Bronchial epithelial cell (primary cell): ENCODE results near the gene DGKI. TPM values are rescaled to one million over a fixed set of nuclear protein-coding genes. Genes with fewer than 3 reads are reported as not detected.
A peak's percentile ranks its signal among the peaks of the same experiment; 100 is the strongest.

ENCODE experiments used
- DNase-seq: peaks from one replicate; pipeline ENCODE4 v3.0.0-alpha.2; 2010; ENCODE audit warnings: low read depth
- FAIRE-seq: peaks from 2 replicates; lab custom pipeline; 2011; peaks lifted over from hg19 to GRCh38; lab: Jason Lieb, UNC
- H3K27me3 ChIP-seq: 2 replicates; pipeline ENCODE4 v1.5.1; 2011; ENCODE audit warnings: low read length; ENCODE audit not compliant: control insufficient read depth, insufficient read depth
- H3K36me3 ChIP-seq: 2 replicates; pipeline ENCODE4 v1.5.1; 2011; ENCODE audit warnings: low read length; ENCODE audit not compliant: control insufficient read depth, insufficient read depth
- H3K4me3 ChIP-seq: 2 replicates; pipeline ENCODE4 v1.5.1; 2011; ENCODE audit warnings: mild to moderate bottlenecking, low read depth, low read length, control low read depth
- total RNA-seq: library from RNA; depleted of rRNA; stranded (reverse); fragments of >200 nt; gene quantifications from 2 replicates; pipeline ENCODE4 v1.2.1, GENCODE V29; 2014
- TF ChIP-seq, protein P1 (sequence below): IDR thresholded peaks from 2 replicates; pipeline ENCODE4 v1.5.1; 2011; ENCODE audit warnings: mild to moderate bottlenecking, moderate library complexity, low read length, control low read depth, inconsistent platforms; ENCODE audit not compliant: insufficient read depth, severe bottlenecking

DGKI gene
- total RNA-seq, 1 donor from 2014 or later = under 0.01 TPM

- H3K36me3 ChIP-seq = no peaks in the 10 kb centered on the region
- TF ChIP-seq, protein P1, sequence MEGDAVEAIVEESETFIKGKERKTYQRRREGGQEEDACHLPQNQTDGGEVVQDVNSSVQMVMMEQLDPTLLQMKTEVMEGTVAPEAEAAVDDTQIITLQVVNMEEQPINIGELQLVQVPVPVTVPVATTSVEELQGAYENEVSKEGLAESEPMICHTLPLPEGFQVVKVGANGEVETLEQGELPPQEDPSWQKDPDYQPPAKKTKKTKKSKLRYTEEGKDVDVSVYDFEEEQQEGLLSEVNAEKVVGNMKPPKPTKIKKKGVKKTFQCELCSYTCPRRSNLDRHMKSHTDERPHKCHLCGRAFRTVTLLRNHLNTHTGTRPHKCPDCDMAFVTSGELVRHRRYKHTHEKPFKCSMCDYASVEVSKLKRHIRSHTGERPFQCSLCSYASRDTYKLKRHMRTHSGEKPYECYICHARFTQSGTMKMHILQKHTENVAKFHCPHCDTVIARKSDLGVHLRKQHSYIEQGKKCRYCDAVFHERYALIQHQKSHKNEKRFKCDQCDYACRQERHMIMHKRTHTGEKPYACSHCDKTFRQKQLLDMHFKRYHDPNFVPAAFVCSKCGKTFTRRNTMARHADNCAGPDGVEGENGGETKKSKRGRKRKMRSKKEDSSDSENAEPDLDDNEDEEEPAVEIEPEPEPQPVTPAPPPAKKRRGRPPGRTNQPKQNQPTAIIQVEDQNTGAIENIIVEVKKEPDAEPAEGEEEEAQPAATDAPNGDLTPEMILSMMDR = no peak
- no peak overlapping the region for H3K4me3 ChIP-seq
- no peaks in the 10 kb centered on the region for H3K27me3 ChIP-seq
- DNase-seq = peak; percentile 49
- FAIRE-seq = no peak
These were observed 152.4 kb downstream of the DGKI start for GRCh38 chr7:137694405-137694804.

DNA sequence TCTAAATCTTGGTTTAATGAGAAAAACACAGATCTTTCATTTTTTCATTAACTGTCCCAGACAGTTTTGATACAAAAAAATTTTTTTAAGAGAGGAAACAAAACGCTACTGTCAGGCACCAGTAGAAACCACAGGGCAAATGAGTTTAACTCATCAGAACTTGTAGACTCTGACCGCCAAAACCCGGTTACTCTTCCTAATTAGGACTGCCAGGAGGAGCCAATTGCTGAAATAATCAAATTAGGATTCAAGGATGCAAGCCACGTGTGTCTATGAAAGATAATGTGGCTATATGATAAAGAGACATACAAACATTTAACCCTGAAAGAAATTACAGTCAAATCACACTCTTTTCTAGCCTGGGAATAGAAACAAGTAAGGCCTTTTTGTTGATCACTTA, 154.4 kb downstream of the DGKI start:
- H3K27me3 ChIP-seq = no peaks in the 10 kb centered on the region
- FAIRE-seq (no peak), DNase-seq (no peak)
- TF ChIP-seq, protein P1 = no peak
- H3K4me3 ChIP-seq = no peak overlapping the region
- H3K36me3 ChIP-seq = no peaks in the 10 kb centered on the region

- H3K36me3 ChIP-seq = no peaks in the 10 kb centered on the region
- DNase-seq (no peak), FAIRE-seq (no peak)
- TF ChIP-seq, protein P1 = no peak
- H3K27me3 ChIP-seq = no peaks in the 10 kb centered on the region
- H3K4me3 ChIP-seq = no peak overlapping the region
These were observed 155.2 kb downstream of the DGKI start for GRCh38 chr7:137691566-137691965.

DNA sequence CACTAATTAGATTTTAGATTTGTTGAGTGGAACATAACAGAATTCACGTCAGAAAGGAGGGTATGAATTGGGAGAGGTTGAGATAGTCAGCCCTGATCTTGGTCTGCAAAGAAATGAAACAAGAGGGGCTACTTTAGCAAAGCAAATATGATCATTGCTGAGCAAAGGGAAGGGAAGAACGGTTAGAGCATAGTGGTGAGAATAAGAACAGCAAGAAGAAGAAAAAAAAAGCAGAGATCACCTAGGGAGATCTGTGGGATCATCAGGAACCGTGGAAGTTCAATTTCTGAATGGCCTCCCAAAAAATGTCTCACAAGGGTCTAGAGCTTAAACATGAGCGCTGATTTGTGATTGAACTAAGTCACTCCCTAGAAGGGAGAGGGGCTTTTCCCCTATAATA, 156.1 kb downstream of the DGKI start:
- Histone ChIP-seq H3K27me3 (no peaks in the 10 kb centered on the region), H3K36me3 (no peaks in the 10 kb centered on the region), H3K4me3 (no peak overlapping the region)
- FAIRE-seq (no peak), DNase-seq (no peak)
- TF ChIP-seq, protein P1 = no peak

DNA sequence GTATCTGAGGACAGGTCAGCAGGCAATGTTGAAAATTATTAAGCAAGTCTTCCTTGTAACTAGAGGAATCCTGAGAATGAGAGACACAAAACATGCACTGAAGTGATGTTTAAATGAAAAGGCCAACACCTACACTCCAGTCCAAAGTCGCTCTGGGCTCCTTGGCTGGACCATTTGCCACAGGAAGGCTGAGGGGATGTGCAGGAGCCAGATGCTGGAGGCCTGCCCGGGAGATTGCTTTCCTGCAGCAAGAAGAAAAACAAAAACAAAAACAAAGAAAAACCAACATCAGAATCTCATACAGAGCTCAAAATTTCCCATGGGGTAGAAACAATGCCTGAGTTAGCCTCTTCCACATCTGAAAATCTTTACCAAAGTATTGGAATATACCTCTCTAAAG, 157.0 kb downstream of the DGKI start:
- FAIRE-seq (no peak), DNase-seq (no peak)
- H3K27me3 ChIP-seq = no peaks in the 10 kb centered on the region
- H3K4me3 ChIP-seq = no peak overlapping the region
- no peaks in the 10 kb centered on the region for H3K36me3 ChIP-seq
- TF ChIP-seq, protein P1 = no peak

- Histone ChIP-seq H3K36me3 (no peaks in the 10 kb centered on the region), H3K4me3 (no peak overlapping the region), H3K27me3 (no peaks in the 10 kb centered on the region)
- TF ChIP-seq, protein P1 = no peak
- DNase-seq (peak; percentile 38), FAIRE-seq (no peak)
These were observed 159.1 kb downstream of the DGKI start for GRCh38 chr7:137687556-137688265.
